Neural cell (in vitro differentiated cells): Measurements from ENCODE around the gene ZNF628. TPM values are rescaled to one million over a fixed set of nuclear protein-coding genes. Genes with fewer than 3 reads are reported as not detected.

Source experiments
- H2AFZ ChIP-seq: fragments of 200-600, 300-800 bp; sonication (generic), shearing (Covaris generic); 2 replicates; pipeline ENCODE4 v1.6.0; 2014; ENCODE audit warnings: low read depth, mild to moderate bottlenecking, antibody characterized with exemption, low read length, moderate library complexity
- H3F3A ChIP-seq: fragments of 200-600 bp; shearing (Covaris generic); 2 replicates; pipeline ENCODE4 v1.6.1; 2016; ENCODE audit warnings: mild to moderate bottlenecking, moderate library complexity, mixed read lengths, antibody characterized with exemption, low read length; ENCODE audit not compliant: insufficient read depth, poor library complexity, severe bottlenecking
- H3K27ac ChIP-seq: fragments of 200-600, 300-800 bp; sonication (generic), shearing (Covaris generic); 2 replicates; pipeline ENCODE4 v1.5.1; 2014; ENCODE audit warnings: mild to moderate bottlenecking, low read length, moderate library complexity
- H3K27me3 ChIP-seq: fragments of 300-800, 200-600 bp; sonication (generic), shearing (Covaris generic); 2 replicates; pipeline ENCODE4 v1.6.0; 2014; ENCODE audit warnings: mild to moderate bottlenecking, low read depth, low read length, moderate library complexity; ENCODE audit not compliant: insufficient read depth
- H3K36me3 ChIP-seq: fragments of 300-800, 200-600 bp; sonication (generic), shearing (Covaris generic); 2 replicates; pipeline ENCODE4 v1.5.1; 2014; ENCODE audit warnings: mild to moderate bottlenecking, antibody characterized with exemption, low read length, moderate library complexity; ENCODE audit not compliant: insufficient read depth
- H3K4me2 ChIP-seq: fragments of 300-800, 200-600 bp; sonication (generic), shearing (Covaris generic); 2 replicates; pipeline ENCODE4 v1.6.0; 2014; ENCODE audit warnings: mild to moderate bottlenecking, low read length
- H3K4me3 ChIP-seq: fragments of 300-800, 200-600 bp; sonication (generic), shearing (Covaris generic); 2 replicates; pipeline ENCODE4 v1.5.1; 2014; ENCODE audit warnings: mild to moderate bottlenecking, low read length, moderate library complexity
- H3K79me2 ChIP-seq: fragments of 200-600 bp; shearing (Covaris generic); replicated peaks from 2 replicates; pipeline ENCODE4 v1.6.0; 2014; ENCODE audit warnings: mild to moderate bottlenecking, low read length, moderate library complexity; ENCODE audit not compliant: insufficient read depth
- H3K9ac ChIP-seq: fragments of 300-800, 200-600 bp; sonication (generic), shearing (Covaris generic); 2 replicates; pipeline ENCODE4 v1.6.1; 2016; ENCODE audit warnings: mild to moderate bottlenecking, low read length, mixed read lengths
- H3K9me2 ChIP-seq: fragments of 200-600 bp; shearing (Covaris generic); 2 replicates; pipeline ENCODE4 v1.6.1; 2016; ENCODE audit warnings: mild to moderate bottlenecking, low read length, mixed read lengths; ENCODE audit not compliant: insufficient read depth
- H3K9me3 ChIP-seq: fragments of 200-600, 300-800 bp; sonication (generic), shearing (Covaris generic); 2 replicates; pipeline ENCODE4 v1.6.1; 2016; ENCODE audit warnings: mild to moderate bottlenecking, mixed run types, low read length, moderate library complexity, mixed read lengths
- H4K20me1 ChIP-seq: fragments of 200-600 bp; shearing (Covaris generic); 2 replicates; pipeline ENCODE4 v1.6.1; 2016; ENCODE audit warnings: mild to moderate bottlenecking, mixed run types; ENCODE audit not compliant: insufficient read depth
- CTCF ChIP-seq: fragments of 450-650 bp; IDR thresholded peaks from 2 replicates; pipeline ENCODE4 v1.5.1; 2014; ENCODE audit warnings: antibody characterized with exemption, mild to moderate bottlenecking, moderate library complexity; ENCODE audit not compliant: poor library complexity, severe bottlenecking
- EP300 ChIP-seq: fragments of 450-650 bp; conservative IDR thresholded peaks from 2 replicates; pipeline ENCODE4 v1.6.1; 2014; ENCODE audit warnings: antibody characterized with exemption, mild to moderate bottlenecking, moderate library complexity; ENCODE audit not compliant: poor library complexity, severe bottlenecking
- EZH2 ChIP-seq: fragments of 200-600, 300-800 bp; shearing (Covaris generic), sonication (generic); IDR thresholded peaks from 2 replicates; pipeline ENCODE4 v1.6.1; 2014; ENCODE audit warnings: antibody characterized with exemption, low read length, borderline replicate concordance, mild to moderate bottlenecking; ENCODE audit not compliant: insufficient read depth, poor library complexity, severe bottlenecking
- MXI1 ChIP-seq: fragments of 450-650 bp; conservative IDR thresholded peaks from 2 replicates; pipeline ENCODE4 v1.6.1; 2014; ENCODE audit warnings: antibody characterized with exemption, mild to moderate bottlenecking; ENCODE audit not compliant: poor library complexity, severe bottlenecking
- POLR2AphosphoS5 ChIP-seq: IDR thresholded peaks from 2 replicates; pipeline ENCODE4 v1.6.1; 2012
- RAD21 ChIP-seq: fragments of 450-650 bp; conservative IDR thresholded peaks from 2 replicates; pipeline ENCODE4 v1.6.1; 2014; ENCODE audit warnings: antibody characterized with exemption, mild to moderate bottlenecking, moderate library complexity
- SMC3 ChIP-seq: fragments of 450-650 bp; conservative IDR thresholded peaks from 2 replicates; pipeline ENCODE4 v1.6.1; 2014; ENCODE audit warnings: antibody characterized with exemption, mild to moderate bottlenecking, moderate library complexity; ENCODE audit not compliant: poor library complexity
- TAF1 ChIP-seq: IDR thresholded peaks from 2 replicates; pipeline ENCODE4 v1.6.1; 2012; ENCODE audit warnings: low read depth
- polyA plus RNA-seq: library from polyadenylated mRNA; depleted of rRNA; stranded (reverse); fragments of >200 nt; gene quantifications from 2 replicates; pipeline ENCODE4 v1.2.3, GENCODE V29; 2014
- TF ChIP-seq, protein P1 (sequence below): IDR thresholded peaks from 2 replicates; pipeline ENCODE4 v1.6.1; 2012; ENCODE audit warnings: borderline replicate concordance

The ZNF628 gene
- polyA plus RNA-seq, 1 donor from 2014 or later = 0.37 TPM

GRCh38 chr19:55493052-55493644 lies 16.7 kb downstream of the ZNF628 start:
- Histone ChIP-seq H3K79me2 (no peaks in the 10 kb centered on the region), H3K36me3 (no peaks in the 10 kb centered on the region), H4K20me1 (no peaks in the 10 kb centered on the region), H2AFZ (no peak overlapping the region), H3K27ac (no peak overlapping the region), H3K9me2 (no peaks in the 10 kb centered on the region), H3K9ac (no peak overlapping the region), H3K9me3 (no peaks in the 10 kb centered on the region), H3K4me3 (no peak overlapping the region), H3K27me3 (no peaks in the 10 kb centered on the region), H3F3A (no peaks in the 10 kb centered on the region), H3K4me2 (no peak overlapping the region)
- TF ChIP-seq CTCF (no peak), SMC3 (no peak), RAD21 (no peak)

GRCh38 chr19:55493645-55494171 lies 17.3 kb downstream of the ZNF628 start:
- H3K4me2 ChIP-seq = no peak overlapping the region
- no peak for TF ChIP-seq POLR2AphosphoS5
- TF ChIP-seq, protein P1, sequence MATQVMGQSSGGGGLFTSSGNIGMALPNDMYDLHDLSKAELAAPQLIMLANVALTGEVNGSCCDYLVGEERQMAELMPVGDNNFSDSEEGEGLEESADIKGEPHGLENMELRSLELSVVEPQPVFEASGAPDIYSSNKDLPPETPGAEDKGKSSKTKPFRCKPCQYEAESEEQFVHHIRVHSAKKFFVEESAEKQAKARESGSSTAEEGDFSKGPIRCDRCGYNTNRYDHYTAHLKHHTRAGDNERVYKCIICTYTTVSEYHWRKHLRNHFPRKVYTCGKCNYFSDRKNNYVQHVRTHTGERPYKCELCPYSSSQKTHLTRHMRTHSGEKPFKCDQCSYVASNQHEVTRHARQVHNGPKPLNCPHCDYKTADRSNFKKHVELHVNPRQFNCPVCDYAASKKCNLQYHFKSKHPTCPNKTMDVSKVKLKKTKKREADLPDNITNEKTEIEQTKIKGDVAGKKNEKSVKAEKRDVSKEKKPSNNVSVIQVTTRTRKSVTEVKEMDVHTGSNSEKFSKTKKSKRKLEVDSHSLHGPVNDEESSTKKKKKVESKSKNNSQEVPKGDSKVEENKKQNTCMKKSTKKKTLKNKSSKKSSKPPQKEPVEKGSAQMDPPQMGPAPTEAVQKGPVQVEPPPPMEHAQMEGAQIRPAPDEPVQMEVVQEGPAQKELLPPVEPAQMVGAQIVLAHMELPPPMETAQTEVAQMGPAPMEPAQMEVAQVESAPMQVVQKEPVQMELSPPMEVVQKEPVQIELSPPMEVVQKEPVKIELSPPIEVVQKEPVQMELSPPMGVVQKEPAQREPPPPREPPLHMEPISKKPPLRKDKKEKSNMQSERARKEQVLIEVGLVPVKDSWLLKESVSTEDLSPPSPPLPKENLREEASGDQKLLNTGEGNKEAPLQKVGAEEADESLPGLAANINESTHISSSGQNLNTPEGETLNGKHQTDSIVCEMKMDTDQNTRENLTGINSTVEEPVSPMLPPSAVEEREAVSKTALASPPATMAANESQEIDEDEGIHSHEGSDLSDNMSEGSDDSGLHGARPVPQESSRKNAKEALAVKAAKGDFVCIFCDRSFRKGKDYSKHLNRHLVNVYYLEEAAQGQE = no peak
- no peak for TF ChIP-seq MXI1
- TF ChIP-seq TAF1 = no peak
- TF ChIP-seq RAD21 = no peak
- no peaks in the 10 kb centered on the region for H3K27me3 ChIP-seq
- no peaks in the 10 kb centered on the region for H3K79me2 ChIP-seq
- H3K9me3 ChIP-seq = no peaks in the 10 kb centered on the region
- no peaks in the 10 kb centered on the region for H4K20me1 ChIP-seq
- H3K27ac ChIP-seq = no peak overlapping the region
- H3F3A ChIP-seq = no peaks in the 10 kb centered on the region
- no peaks in the 10 kb centered on the region for H3K36me3 ChIP-seq
- H3K9ac ChIP-seq = no peak overlapping the region
- no peaks in the 10 kb centered on the region for H3K9me2 ChIP-seq
- no peak overlapping the region for H2AFZ ChIP-seq
- H3K4me3 ChIP-seq = no peak overlapping the region

- H2AFZ ChIP-seq = no peak overlapping the region
- H3K27ac ChIP-seq = no peak overlapping the region
- no peak overlapping the region for H3K9ac ChIP-seq
- no peak overlapping the region for H3K4me2 ChIP-seq
- no peak overlapping the region for H3K4me3 ChIP-seq
- no peaks in the 10 kb centered on the region for H3K27me3 ChIP-seq
- H3K36me3 ChIP-seq = no peaks in the 10 kb centered on the region
- no peaks in the 10 kb centered on the region for H4K20me1 ChIP-seq
- no peaks in the 10 kb centered on the region for H3K9me3 ChIP-seq
- no peaks in the 10 kb centered on the region for H3K79me2 ChIP-seq
- no peak for TF ChIP-seq CTCF
- no peak for TF ChIP-seq EZH2
- TF ChIP-seq, protein P1 = no peak
- TF ChIP-seq SMC3 = no peak
- no peak for TF ChIP-seq TAF1
- TF ChIP-seq EP300 = no peak
- TF ChIP-seq RAD21 = no peak
- TF ChIP-seq MXI1 = no peak
- no peak for TF ChIP-seq POLR2AphosphoS5
- no peaks in the 10 kb centered on the region for H3K9me2 ChIP-seq
- no peaks in the 10 kb centered on the region for H3F3A ChIP-seq
These were observed 17.9 kb downstream of the ZNF628 start for GRCh38 chr19:55494172-55494761.
